Measurements from ENCODE around the gene AAK1.

The AAK1 gene

DNA sequence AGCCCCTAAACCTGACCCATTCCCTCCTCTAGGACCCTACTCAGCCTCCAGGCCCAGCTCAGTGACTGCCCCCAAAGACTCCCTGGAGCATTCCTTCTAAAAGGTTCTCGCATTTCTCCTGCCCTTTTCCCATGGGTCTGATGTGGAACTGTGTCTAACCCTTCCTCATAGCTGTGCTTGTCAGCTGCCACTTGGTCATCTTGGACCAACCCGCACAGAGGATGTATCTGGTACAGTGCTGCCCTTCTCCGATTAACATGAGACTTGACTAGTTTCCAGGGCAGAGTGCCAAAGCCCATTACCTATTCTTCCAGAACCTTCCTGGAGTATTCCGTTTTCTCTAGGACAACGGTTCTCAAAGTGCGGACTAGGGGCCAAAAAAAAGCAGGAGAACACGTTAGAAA is 205.8 kb downstream of the AAK1 start:
- H3K4me1 ChIP-seq (ENCODE audit: control insufficient read depth, low read length) = peaks cover 27% of the 10 kb centered on the region
- H3K79me2 ChIP-seq (ENCODE audit: control insufficient read depth, low read length) = peaks cover 24% of the 10 kb centered on the region
- peak overlapping the region; percentile 81 for H3K4me3 ChIP-seq (ENCODE audit: low read length)
- H3F3A ChIP-seq (ENCODE audit: control insufficient read depth, insufficient read depth) = no peaks in the 10 kb centered on the region
- H3K9me2 ChIP-seq (replicated peaks; ENCODE audit: control insufficient read depth, low read length) = no peaks in the 10 kb centered on the region
- H4K20me1 ChIP-seq (ENCODE audit: control insufficient read depth, insufficient read depth, low read depth, low read length) = no peaks in the 10 kb centered on the region
- H3K36me3 ChIP-seq (ENCODE audit: control insufficient read depth, low read length) = no peaks in the 10 kb centered on the region
- H3K27ac ChIP-seq (ENCODE audit: low read depth, low read length) = no peak overlapping the region
- peak overlapping the region; percentile 69 for H3K4me2 ChIP-seq (ENCODE audit: low read length)
- H3K9me3 ChIP-seq (ENCODE audit: control insufficient read depth, insufficient read depth, low read length) = peaks cover 4% of the 10 kb centered on the region; the same call in 1 of the 2 replicates
- H3K27me3 ChIP-seq (ENCODE audit: control insufficient read depth, low read length) = no peaks in the 10 kb centered on the region
- TF ChIP-seq EZH2phosphoT487 (IDR thresholded peaks at IDR 0.05; ENCODE audit: borderline replicate concordance, low read length) = no peak
- TF ChIP-seq, protein P1, sequence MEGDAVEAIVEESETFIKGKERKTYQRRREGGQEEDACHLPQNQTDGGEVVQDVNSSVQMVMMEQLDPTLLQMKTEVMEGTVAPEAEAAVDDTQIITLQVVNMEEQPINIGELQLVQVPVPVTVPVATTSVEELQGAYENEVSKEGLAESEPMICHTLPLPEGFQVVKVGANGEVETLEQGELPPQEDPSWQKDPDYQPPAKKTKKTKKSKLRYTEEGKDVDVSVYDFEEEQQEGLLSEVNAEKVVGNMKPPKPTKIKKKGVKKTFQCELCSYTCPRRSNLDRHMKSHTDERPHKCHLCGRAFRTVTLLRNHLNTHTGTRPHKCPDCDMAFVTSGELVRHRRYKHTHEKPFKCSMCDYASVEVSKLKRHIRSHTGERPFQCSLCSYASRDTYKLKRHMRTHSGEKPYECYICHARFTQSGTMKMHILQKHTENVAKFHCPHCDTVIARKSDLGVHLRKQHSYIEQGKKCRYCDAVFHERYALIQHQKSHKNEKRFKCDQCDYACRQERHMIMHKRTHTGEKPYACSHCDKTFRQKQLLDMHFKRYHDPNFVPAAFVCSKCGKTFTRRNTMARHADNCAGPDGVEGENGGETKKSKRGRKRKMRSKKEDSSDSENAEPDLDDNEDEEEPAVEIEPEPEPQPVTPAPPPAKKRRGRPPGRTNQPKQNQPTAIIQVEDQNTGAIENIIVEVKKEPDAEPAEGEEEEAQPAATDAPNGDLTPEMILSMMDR (IDR thresholded peaks at IDR 0.05; ENCODE audit: low read depth, low read length, poor library complexity, severe bottlenecking) = no peak

DNA sequence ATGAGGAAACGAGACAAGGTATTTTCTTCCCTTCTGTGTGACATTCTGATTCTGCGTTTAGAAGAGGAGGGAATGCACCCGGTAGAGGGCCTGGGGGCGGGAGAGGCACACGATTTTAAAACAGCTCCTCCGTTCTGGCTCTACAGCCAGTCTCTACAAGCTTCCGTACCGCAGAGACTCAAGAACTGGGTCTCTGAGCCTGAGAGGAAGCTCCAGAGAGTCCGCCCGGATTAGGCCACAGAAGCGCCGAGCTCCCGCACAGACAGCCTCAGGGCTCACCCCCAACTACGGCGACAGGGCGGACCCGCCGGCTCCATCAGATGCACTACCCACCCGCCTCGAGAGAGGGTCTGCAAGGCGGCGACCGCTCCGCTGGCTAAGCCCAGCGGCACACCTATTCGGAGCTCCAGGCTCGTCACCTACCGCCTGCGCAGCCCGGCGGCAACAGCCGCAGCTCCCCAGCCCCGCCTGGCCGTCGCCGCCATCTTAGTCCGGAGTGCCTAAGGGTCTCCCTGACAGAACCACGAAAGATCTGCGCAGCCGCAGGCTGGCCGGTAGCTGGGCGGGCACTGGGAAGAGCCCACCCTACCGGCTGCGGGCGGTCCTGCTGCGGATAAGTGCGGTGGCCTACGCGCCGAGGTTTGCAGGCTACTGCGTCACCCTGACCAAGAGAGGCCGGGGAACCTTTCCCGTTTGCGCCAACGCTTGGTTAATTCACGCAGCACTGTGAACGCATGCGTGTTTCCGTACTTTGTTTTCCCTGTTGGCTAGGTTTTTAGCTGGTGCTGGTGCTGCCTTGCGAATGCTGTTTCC is 206.4 kb downstream of the AAK1 start, which contains the start of gene NFU1:
NFU1 (minus strand) TSS at position 498 of the 813 bp plus-strand sequence; CDS start at position 485, 13 bp downstream.
- H3K4me2 ChIP-seq (ENCODE audit: low read length) = peak within 1 kb of the TSS; percentile 69
- H3K4me1 ChIP-seq (ENCODE audit: control insufficient read depth, low read length) = peaks cover 27% of the 10 kb centered on the region
- no peaks in the 10 kb centered on the region for H3K36me3 ChIP-seq (ENCODE audit: control insufficient read depth, low read length)
- H3K9me2 ChIP-seq (replicated peaks; ENCODE audit: control insufficient read depth, low read length) = no peaks in the 10 kb centered on the region
- peak within 1 kb of the TSS; percentile 81 for H3K4me3 ChIP-seq (ENCODE audit: low read length)
- TF ChIP-seq, protein P1 (IDR thresholded peaks at IDR 0.05; ENCODE audit: low read depth, low read length, poor library complexity, severe bottlenecking) = peak; percentile 40
- TF ChIP-seq EZH2phosphoT487 (IDR thresholded peaks at IDR 0.05; ENCODE audit: borderline replicate concordance, low read length) = no peak
- peaks cover 24% of the 10 kb centered on the region for H3K79me2 ChIP-seq (ENCODE audit: control insufficient read depth, low read length)
- H3K9me3 ChIP-seq (ENCODE audit: control insufficient read depth, insufficient read depth, low read length) = peaks cover 4% of the 10 kb centered on the region; the same call in 1 of the 2 replicates
- no peaks in the 10 kb centered on the region for H4K20me1 ChIP-seq (ENCODE audit: control insufficient read depth, insufficient read depth, low read depth, low read length)
- H3F3A ChIP-seq (ENCODE audit: control insufficient read depth, insufficient read depth) = no peaks in the 10 kb centered on the region
- no peaks in the 10 kb centered on the region for H3K27me3 ChIP-seq (ENCODE audit: control insufficient read depth, low read length)
- peak within 1 kb of the TSS; percentile 48 for H3K27ac ChIP-seq (ENCODE audit: low read depth, low read length)

DNA sequence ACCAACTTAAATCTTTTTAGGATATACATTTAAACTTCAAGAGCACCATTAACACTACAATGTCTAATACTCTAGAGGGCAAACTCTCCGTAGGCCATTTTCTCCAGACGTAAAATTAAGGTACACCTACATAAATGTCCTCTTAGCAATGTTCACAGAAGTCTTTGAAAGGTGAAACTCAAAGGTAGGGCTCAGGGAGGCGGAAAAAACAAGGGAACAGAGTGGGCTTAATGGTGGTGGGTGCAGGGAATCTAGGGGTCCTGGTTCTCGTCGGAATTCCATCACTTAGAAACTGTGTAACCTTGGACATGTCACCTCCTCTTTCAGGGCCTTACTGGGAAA is 207.0 kb downstream of the AAK1 start:
- H3K36me3 ChIP-seq (ENCODE audit: control insufficient read depth, low read length) = no peaks in the 10 kb centered on the region
- no peaks in the 10 kb centered on the region for H4K20me1 ChIP-seq (ENCODE audit: control insufficient read depth, insufficient read depth, low read depth, low read length)
- H3K4me1 ChIP-seq (ENCODE audit: control insufficient read depth, low read length) = peaks cover 27% of the 10 kb centered on the region
- TF ChIP-seq, protein P1 (IDR thresholded peaks at IDR 0.05; ENCODE audit: low read depth, low read length, poor library complexity, severe bottlenecking) = peak; percentile 15
- no peak for TF ChIP-seq EZH2phosphoT487 (IDR thresholded peaks at IDR 0.05; ENCODE audit: borderline replicate concordance, low read length)
- peak overlapping the region; percentile 69 for H3K4me2 ChIP-seq (ENCODE audit: low read length)
- H3K9me2 ChIP-seq (replicated peaks; ENCODE audit: control insufficient read depth, low read length) = no peaks in the 10 kb centered on the region
- H3F3A ChIP-seq (ENCODE audit: control insufficient read depth, insufficient read depth) = no peaks in the 10 kb centered on the region
- H3K4me3 ChIP-seq (ENCODE audit: low read length) = peak overlapping the region; percentile 81
- peaks cover 4% of the 10 kb centered on the region; the same call in 1 of the 2 replicates for H3K9me3 ChIP-seq (ENCODE audit: control insufficient read depth, insufficient read depth, low read length)
- H3K27ac ChIP-seq (ENCODE audit: low read depth, low read length) = peak overlapping the region; percentile 48
- peaks cover 24% of the 10 kb centered on the region for H3K79me2 ChIP-seq (ENCODE audit: control insufficient read depth, low read length)
- no peaks in the 10 kb centered on the region for H3K27me3 ChIP-seq (ENCODE audit: control insufficient read depth, low read length)

Measured in DOHH2 (cell line).